Tibial artery (tissue), 4 donors: ENCODE data around the gene FGFR2.

Source experiments
- DNase-seq, 2 donors: peaks; one replicate each; pipeline ENCODE4 v3.0.0-alpha.2; 2019
- H3K27ac ChIP-seq, 2 donors: fragments of 200-600 bp; sonication (generic) in 1 of 2; 1 replicate in 1 of 2; 2 replicates in 1 of 2; pipeline ENCODE4 v1.5.1; 2018 to 2019; ENCODE audit warnings: mild to moderate bottlenecking in 1 of 2
- H3K27me3 ChIP-seq, 2 donors: fragments of 200-600 bp; sonication (generic) in 1 of 2; one replicate each; pipeline versions ENCODE4 v1.5.1 to v1.6.0; 2016 to 2019
- H3K36me3 ChIP-seq, 3 donors: fragments of 200-600 bp; sonication (generic) in 2 of 3; one replicate each; pipeline ENCODE4 v1.5.1; 2016 to 2019; ENCODE audit warnings: mild to moderate bottlenecking in 2 of 3
- H3K4me1 ChIP-seq, 4 donors: fragments of 200-600 bp; sonication (generic) in 2 of 4; 1 replicate in 3 of 4; 2 replicates in 1 of 4; pipeline ENCODE4 v1.5.1; 2016 to 2019
- H3K4me3 ChIP-seq, 2 donors: fragments of 200-600 bp; sonication (generic) in 1 of 2; 1 replicate in 1 of 2; 2 replicates in 1 of 2; pipeline ENCODE4 v1.5.1; 2018 to 2019; ENCODE audit warnings: mild to moderate bottlenecking in 2 of 2
- H3K9me3 ChIP-seq, 3 donors: fragments of 200-600 bp; sonication (generic) in 1 of 3; one replicate each; pipeline ENCODE4 v1.5.1; 2016 to 2019
- CTCF ChIP-seq, 2 experiments: fragments of 200-600 bp in 1 of 2; fragments of 450-650 bp in 1 of 2; IDR thresholded peaks; one replicate each; pipeline ENCODE4 v1.5.1; 2017 to 2019; ENCODE audit warnings: antibody characterized with exemption in 2 of 2, mild to moderate bottlenecking in 1 of 2, moderate library complexity in 1 of 2
- intact Hi-C: fragments of 100-400 bp; cut with DNase I; formaldehyde crosslinking; loops from one replicate; pipeline ENCODE4 v1.15.0; 2023; ENCODE audit warnings: low total_unique reads

The FGFR2 gene

GRCh38 chr10:121577568-121577967 lies 20.7 kb downstream of the FGFR2 start:
- H3K4me3 ChIP-seq = no peak overlapping the region
- H3K36me3 ChIP-seq = no peaks in the 10 kb centered on the region
- H3K9me3 ChIP-seq = no peaks in the 10 kb centered on the region
- no peak overlapping the region for H3K27ac ChIP-seq
- peaks cover 0 to 34% (median 7%) of the 10 kb centered on the region in 4 donors for H3K4me1 ChIP-seq
- TF ChIP-seq CTCF (IDR thresholded peaks at IDR 0.05) = no peak
- no peaks in the 10 kb centered on the region for H3K27me3 ChIP-seq
- DNase-seq = no peak
- intact Hi-C loops = no loop called here

- no peaks in the 10 kb centered on the region for H3K36me3 ChIP-seq
- no peak for TF ChIP-seq CTCF (IDR thresholded peaks at IDR 0.05)
- DNase-seq = no peak
- no peak overlapping the region for H3K27ac ChIP-seq
- H3K4me1 ChIP-seq = peaks cover 0 to 28% (median 3%) of the 10 kb centered on the region in 4 donors
- H3K4me3 ChIP-seq = no peak overlapping the region
- H3K27me3 ChIP-seq = no peaks in the 10 kb centered on the region
- H3K9me3 ChIP-seq = no peaks in the 10 kb centered on the region
- intact Hi-C loops = no loop called here
These were observed 22.1 kb downstream of the FGFR2 start for GRCh38 chr10:121576139-121576538.

- Histone ChIP-seq H3K36me3 (no peaks in the 10 kb centered on the region), H3K27me3 (no peaks in the 10 kb centered on the region), H3K4me3 (no peak overlapping the region), H3K9me3 (no peaks in the 10 kb centered on the region), H3K27ac (no peak overlapping the region), H3K4me1 (peaks cover 0 to 16% (median 5%) of the 10 kb centered on the region in 4 donors)
- no peak for TF ChIP-seq CTCF (IDR thresholded peaks at IDR 0.05)
- intact Hi-C loops = no loop called here
- no peak for DNase-seq
These were observed 23.6 kb downstream of the FGFR2 start for GRCh38 chr10:121574519-121575166.

DNA sequence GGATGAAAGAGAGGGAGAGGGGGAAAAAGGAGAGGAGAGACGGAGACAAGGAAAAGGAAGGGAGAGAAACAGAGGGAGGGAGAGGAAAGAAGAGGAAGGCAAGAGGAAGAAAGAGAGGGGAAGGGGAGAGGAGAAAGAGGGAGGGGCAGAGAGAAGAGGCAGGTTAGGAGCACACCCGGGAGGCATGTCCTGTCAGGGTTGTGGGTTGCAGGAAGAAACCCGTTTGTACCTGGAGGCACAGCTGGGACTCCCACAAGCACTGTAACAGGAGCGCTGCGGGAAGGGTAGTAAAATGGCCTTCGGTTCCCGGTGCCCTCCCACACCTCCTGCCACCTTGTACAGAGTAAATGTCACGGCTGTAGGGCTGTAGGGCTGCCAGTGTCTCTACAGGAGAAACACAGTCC lies 24.7 kb downstream of the FGFR2 start:
- Histone ChIP-seq H3K9me3 (no peaks in the 10 kb centered on the region), H3K4me1 (peaks cover 0 to 13% (median 3%) of the 10 kb centered on the region in 4 donors), H3K4me3 (no peak overlapping the region), H3K36me3 (no peaks in the 10 kb centered on the region), H3K27me3 (no peaks in the 10 kb centered on the region), H3K27ac (no peak overlapping the region)
- no peak for DNase-seq
- no peak for TF ChIP-seq CTCF (IDR thresholded peaks at IDR 0.05)
- intact Hi-C loops = no loop called here

- H3K4me3 ChIP-seq = no peak overlapping the region
- DNase-seq = no peak
- no peaks in the 10 kb centered on the region for H3K27me3 ChIP-seq
- H3K9me3 ChIP-seq = no peaks in the 10 kb centered on the region
- intact Hi-C loops = no loop called here
- no peak for TF ChIP-seq CTCF (IDR thresholded peaks at IDR 0.05)
- no peaks in the 10 kb centered on the region for H3K36me3 ChIP-seq
- no peak overlapping the region for H3K27ac ChIP-seq
- peaks cover 0 to 13% (median 5%) of the 10 kb centered on the region in 4 donors for H3K4me1 ChIP-seq
These were observed 25.2 kb downstream of the FGFR2 start for GRCh38 chr10:121572859-121573537.
